Pons (tissue), 1 donor: ENCODE results near the gene ANKRD30A.
"Not testable (repeated sequence)": the region's sequence is repeated elsewhere in the genome, so short reads cannot be mapped to it uniquely, and the experiment has no call there.

Experiments
- DNase-seq: peaks from one replicate; pipeline ENCODE4 v3.0.0-alpha.2; 2016; ENCODE audit warnings: low spot score

ANKRD30A gene, protein sequence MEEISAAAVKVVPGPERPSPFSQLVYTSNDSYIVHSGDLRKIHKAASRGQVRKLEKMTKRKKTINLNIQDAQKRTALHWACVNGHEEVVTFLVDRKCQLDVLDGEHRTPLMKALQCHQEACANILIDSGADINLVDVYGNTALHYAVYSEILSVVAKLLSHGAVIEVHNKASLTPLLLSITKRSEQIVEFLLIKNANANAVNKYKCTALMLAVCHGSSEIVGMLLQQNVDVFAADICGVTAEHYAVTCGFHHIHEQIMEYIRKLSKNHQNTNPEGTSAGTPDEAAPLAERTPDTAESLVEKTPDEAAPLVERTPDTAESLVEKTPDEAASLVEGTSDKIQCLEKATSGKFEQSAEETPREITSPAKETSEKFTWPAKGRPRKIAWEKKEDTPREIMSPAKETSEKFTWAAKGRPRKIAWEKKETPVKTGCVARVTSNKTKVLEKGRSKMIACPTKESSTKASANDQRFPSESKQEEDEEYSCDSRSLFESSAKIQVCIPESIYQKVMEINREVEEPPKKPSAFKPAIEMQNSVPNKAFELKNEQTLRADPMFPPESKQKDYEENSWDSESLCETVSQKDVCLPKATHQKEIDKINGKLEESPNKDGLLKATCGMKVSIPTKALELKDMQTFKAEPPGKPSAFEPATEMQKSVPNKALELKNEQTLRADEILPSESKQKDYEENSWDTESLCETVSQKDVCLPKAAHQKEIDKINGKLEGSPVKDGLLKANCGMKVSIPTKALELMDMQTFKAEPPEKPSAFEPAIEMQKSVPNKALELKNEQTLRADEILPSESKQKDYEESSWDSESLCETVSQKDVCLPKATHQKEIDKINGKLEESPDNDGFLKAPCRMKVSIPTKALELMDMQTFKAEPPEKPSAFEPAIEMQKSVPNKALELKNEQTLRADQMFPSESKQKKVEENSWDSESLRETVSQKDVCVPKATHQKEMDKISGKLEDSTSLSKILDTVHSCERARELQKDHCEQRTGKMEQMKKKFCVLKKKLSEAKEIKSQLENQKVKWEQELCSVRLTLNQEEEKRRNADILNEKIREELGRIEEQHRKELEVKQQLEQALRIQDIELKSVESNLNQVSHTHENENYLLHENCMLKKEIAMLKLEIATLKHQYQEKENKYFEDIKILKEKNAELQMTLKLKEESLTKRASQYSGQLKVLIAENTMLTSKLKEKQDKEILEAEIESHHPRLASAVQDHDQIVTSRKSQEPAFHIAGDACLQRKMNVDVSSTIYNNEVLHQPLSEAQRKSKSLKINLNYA (N-terminal part only)

DNA sequence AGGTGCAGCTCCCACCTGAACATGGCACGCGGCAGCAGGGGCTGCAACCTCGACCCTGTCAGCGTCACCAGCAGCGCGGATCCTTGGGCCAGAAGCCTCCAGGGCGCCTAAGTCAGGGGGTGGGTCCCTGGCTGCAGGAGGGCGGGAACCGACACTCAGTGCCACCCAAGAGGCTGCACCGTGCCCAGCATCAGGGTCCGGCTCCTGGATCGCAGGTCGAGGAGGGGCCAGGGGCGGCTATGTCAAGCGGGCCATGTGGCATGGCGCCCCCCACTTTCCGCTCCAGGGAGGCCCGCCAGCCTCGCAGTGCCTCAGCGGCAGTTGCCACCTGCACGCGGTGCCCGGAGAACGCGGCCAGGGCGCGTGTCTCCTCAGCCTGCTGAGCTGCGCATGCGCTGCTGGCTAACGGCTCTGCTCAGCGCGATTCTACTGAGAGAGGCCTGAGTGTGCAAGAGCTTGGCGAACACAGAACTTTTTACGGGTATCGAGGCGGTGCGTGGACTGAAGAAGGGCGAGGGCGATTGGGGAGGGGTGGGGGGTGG lies at the start of gene ANKRD30A:
ANKRD30A (plus strand) TSS at position 408 of the 542 bp plus-strand sequence. CDS start 190 bp downstream, outside the sequence.
- DNase-seq = no peak

DNA sequence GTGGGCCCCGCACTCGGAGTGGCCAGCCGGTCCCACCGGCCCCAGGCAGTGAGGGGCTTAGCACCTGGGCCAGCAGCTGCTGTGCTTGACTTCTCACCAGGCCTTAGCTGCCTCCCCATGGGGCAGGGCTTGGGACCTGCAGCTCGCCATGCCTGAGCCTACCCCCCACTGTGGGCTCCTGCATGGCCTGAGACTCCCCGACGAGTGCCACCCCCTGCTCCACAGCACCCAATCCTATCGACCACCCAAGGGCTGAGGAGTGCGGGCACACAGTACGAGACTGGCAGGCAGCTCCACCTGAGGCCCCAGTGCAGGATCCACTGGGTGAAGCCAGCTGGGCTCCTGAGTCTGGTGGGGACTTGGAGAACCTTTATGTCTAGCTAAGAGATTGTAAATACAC lies 49.3 kb upstream of the ANKRD30A start:
- DNase-seq = not testable (repeated sequence)

DNA sequence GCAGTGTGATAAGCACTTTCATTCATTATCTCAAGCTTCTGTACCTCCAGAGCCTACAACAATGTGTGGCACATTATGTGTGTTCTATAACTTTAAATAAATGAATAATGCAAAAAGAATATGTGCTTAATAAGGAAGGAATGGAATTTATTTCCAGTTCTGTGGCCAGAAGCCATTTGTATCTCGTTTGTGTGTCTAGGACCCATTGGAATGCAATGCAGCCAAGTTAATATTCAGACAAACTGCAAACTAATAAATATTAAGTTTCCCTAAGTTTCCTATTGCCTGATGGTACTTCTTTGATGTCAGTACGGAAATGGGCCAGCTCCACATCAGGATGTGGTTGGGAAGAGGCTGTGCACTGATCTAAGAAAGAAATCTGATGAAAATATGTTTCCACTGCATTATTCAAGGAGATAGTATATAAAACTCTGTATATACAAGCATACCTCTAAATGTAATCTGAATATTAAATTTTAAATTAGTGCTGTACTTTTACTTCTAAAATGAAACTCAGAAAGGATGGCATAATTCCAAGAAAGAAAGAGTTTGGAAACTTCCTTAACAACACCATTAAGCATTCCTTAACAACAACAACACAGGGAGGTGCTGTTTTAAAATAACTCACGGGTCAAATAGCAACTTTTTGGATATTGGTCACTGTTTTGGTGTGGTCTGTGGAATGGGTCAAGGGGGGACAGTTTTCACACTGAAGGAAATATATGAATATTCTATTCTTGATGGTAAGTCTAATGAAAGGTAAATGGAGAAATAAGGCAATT lies 29.4 kb upstream of the ANKRD30A start:
- no peak for DNase-seq

DNA sequence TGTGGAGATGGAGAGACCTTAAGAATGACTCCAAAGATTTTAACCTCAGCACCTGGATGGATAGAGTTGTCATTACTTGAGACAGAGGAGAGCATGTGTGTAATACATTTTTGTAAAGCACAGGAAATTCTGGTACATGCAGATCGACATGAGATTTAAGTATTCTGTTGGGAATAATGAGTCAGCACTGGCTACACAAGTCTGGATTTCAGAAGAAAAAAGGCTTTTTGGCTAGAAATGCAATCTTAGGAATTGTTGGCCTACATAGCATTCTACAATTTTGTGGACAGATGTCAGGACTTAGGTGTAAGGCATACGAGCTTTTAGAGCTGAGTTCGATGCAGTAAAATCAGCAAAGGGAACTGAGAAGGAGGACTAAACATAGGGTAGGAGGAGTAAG lies 24.1 kb upstream of the ANKRD30A start:
- DNase-seq = no peak

DNA sequence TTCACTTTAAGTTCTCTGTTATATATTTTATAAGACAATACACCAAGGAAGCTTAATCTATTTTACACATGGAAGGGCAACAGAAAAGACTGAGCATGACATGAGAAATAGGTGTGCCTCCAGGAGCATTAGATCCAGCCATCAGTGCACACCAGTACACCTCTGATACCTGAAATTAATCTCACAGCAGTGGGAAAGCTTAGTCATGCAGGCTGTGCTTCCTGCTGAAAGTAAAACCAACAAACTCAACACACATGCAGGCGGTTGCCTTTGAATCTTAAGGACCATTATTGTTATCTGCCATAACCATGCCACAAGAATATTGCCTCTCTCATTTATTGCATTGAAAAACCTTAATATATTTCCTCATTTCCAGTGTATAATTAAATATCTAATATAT lies 16.4 kb upstream of the ANKRD30A start:
- no peak for DNase-seq

DNA sequence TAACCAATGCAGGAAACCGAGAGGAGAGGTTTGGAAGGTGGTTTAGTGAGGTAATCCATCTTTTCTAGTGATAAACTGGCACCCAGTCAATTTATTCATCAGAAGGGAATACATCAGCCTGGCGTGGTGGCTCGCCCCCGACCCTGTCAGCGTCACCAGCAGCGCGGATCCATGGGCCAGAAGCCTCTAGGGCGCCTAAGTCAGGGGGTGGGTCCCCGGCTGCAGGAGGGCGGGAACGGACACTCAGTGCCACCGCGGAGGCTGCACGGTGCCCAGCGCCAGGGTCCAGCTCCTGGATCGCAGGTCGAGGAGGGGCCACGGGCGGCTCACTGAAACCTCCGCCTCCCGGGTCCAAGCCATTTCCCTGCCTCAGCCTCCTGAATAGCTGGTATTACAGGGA lies 866 bp upstream of the ANKRD30A start:
- DNase-seq = no peak

DNA sequence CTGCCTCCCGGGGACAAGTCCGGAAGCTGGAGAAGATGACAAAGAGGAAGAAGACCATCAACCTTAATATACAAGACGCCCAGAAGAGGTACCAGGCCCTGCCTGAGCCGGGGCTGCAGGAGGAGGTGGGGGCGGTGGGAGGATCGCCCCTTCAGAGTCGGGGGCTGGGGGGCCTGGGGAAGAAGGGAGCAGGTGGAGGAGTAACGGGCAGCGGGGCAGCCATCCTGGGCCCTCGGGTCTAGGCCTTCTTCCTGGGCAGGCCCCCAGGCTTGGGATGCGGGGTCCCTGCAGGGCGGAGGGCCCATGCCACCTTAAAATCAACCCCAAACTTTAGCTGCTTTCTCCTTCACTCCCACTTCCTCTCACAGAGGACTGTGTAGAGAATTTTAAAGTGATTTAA lies 523 bp downstream of the ANKRD30A start:
- no peak for DNase-seq

DNA sequence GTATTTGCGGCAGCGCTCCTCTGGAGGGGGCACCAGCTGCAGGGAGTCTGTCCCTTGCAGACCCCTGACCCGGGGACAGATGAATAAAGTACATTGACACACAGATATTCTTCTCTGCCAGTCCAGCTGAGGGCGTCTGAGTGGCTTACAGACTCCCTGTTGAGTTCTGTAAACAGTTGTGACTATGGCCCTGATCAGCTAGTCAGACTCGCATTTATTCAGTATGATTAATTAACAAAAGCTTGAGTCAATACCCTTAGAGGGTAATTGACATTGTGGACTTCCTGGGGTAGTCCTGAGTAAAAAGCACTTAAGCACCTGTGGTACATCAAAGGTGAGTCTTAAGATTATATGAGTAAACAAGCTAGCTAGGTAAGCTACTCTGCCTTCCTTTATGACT lies 21.0 kb downstream of the ANKRD30A start:
- DNase-seq = no peak

DNA sequence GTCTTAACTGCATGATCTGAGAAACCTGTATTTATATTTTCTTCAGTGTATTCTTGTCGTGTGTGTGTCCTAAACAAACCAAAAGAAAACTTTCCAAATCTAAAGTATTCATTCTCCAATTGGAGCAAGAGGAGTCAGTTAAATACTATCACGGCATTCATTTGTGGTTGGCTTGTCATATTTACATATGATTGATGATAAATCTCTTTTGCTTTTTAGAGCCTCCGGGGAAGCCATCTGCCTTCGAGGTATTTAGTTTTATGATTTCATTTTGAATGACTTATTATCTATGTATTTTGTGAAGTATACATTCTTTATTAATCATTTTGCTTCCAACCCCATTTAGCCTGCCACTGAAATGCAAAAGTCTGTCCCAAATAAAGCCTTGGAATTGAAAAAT lies 37.0 kb downstream of the ANKRD30A start:
- DNase-seq = not testable (repeated sequence)

DNA sequence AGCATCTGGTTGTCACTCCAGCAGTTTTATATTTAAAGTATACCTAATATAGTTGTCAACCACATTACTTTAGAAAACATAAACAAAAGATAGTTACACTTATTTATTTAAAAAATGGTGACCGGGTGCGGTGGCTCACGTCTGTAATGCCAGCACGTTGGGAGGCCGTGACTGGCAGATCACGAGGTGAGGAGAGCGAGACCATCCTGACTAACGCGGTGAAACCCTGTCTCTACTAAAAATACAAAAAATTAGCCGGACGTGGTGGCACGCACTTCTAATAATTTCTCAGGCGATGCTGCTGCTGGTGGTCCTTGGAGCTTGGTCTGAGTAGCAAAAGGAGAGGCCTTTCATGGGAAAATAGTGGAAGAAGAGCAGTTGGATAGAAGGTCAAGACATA lies 46.5 kb downstream of the ANKRD30A start:
- DNase-seq = not testable (repeated sequence)

DNA sequence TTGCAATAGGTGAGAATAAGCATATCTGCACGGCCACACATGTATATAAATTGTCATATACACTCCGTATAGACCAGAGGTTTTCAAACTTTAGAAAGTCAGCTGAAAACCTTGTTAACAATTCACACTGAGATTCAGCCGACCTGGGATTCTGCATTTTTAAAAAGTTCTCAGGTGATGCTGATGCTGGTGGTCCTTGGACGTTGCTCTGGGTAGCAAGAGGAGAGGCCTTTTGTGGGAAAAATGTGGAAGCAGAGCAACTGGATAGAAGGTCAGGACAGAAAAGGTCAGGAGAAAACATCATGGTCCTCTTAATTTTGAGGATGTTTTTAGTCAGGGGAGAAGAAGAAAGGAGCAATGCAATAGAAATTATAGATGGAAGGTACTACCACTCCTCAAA lies 52.9 kb downstream of the ANKRD30A start:
- DNase-seq = not testable (repeated sequence)

DNA sequence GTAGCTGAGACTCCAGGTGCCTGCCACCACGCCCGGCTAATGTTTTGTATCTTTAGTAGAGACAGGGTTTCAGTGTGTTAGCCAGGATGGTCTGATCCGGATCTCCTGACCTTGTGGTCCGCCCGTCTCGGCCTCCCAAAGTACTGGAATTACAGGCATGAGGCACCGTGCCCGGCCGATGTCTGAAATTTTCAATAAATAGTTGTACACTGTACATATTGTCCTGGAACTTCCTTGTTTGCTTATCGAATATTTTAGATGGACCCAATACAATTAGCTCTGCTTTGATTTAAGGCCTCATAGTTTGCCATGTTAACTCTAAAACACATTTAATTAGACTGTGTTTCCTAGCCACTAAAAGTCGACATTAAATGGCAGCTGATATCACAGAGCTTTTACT lies 57.3 kb downstream of the ANKRD30A start:
- DNase-seq = not testable (repeated sequence)

DNA sequence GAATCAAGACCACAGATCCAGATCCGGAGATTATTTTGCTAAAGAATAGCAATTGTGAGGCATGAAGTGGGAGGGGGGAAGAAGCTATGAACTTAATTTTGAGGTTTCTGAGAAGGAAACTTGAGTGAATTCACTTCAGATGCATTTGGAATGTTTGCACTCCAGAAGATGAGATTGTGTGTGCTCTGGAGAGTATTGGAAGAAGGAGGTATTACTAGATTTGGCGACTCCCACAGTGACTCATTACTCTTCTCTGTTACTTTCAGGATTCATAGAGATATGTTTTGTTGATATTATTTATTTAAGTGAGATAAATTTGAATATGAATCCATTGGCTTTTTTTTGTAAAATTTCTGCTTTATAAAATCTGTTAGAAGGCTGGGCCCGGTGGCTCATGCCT lies 80.7 kb downstream of the ANKRD30A start:
- no peak for DNase-seq

DNA sequence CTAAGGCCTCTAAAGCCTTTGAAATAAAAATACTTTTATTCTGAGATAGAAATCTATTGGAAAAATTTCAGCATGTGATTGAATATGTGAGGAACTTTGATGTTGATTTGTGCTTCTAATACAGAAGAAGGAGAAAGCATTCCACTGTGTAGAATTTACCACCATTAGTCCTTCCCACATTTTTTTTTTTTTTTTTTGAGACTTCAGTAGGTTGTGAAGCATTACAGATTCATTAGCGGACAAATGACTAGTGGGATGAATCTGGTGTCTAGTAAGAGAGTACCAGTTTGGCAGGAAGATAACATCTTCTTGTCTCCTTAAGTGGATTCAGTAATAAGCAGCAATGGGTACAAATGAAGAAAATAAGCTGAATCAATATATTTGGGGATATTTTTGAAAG lies 95.5 kb downstream of the ANKRD30A start:
- DNase-seq = no peak

DNA sequence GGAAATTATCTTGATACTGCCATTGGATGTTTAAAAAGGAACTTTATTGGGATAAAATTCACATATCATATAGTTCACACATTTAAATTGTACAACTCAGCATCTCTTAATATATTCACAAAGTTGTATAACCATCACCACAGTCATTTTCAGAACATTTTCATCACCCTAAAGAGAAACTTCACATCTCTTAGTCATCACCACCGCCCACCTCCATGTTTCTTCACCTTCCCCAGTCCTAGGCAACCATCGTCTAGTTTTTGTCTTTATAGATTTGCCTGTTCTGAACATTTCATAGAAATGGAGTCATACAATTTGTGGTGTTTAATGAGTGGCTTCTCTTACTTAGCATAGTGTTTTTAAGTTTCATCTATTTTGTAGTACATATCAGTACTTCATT lies 96.6 kb downstream of the ANKRD30A start:
- no peak for DNase-seq

DNA sequence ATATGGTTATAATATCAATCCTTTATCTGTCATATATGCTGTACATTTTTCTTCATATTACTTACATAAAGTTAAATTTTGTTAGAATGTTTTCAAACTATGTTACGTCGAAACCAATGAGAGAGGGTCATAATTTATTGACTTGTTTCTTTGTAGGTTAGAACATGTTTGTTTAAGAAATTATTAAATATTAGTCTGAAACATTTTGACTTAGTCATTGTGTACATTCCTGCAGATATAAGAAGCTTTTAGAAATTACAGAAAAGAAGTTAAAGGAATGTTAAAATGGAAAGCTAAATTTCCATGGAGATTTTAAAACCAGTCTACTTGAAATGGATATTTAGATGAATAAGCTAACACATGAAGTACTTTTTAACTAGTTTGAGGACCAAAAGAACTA lies 99.8 kb downstream of the ANKRD30A start:
- no peak for DNase-seq

DNA sequence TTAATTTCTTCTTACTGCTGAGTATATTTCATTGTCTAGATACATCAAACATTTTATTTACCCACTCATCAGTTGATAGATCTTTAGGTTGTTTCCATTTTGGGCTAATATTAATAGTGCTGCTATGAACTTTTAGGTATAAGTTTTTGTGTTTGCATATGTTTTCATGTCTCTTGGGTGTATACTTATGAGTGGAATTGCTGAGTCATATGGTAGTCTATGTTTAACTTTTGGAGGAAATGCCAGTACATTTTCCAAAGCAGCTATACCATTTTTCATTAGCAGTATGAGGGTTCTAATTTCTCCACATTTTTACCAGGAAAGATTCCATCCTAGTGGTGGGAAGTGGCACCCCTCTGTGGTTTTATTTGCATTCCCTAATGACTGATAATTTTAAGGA lies 101.1 kb downstream of the ANKRD30A start:
- no peak for DNase-seq

DNA sequence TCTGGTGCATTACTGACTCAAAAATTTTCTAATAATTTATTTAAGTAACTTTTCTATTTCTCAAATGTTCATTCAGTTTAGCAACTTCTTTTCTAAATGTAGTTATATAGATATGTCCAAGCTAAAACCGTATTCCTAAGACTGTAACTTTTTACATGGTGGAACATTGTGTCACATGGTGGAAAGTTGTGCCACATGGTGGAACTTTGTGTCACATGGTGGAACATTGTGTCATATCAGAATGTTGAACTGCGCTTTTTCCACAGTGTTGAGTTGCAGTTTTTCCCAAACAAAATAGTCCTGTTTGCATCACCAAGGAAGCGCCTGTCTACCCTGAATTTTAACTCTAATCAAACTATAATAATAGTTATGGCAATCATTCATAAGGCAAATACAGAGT lies 109.3 kb downstream of the ANKRD30A start:
- no peak for DNase-seq

DNA sequence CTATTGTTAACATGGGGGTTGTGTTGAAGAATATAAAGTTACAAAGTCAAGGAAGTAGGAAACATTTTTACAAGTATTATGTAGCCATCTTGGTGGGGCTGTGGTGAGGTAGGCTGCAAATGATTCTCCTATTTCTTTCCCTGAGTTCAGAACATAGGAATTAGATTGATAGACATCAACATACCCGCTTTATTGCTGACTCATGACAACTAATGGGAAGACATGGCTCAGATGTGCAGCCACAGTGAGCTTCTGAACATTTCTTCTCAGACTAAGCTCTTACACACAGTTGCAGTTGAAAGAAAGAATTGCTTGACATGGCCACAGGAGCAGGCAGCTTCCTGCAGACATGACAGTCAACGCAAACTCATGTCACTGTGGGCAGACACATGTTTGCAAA lies 110.7 kb downstream of the ANKRD30A start:
- no peak for DNase-seq

DNA sequence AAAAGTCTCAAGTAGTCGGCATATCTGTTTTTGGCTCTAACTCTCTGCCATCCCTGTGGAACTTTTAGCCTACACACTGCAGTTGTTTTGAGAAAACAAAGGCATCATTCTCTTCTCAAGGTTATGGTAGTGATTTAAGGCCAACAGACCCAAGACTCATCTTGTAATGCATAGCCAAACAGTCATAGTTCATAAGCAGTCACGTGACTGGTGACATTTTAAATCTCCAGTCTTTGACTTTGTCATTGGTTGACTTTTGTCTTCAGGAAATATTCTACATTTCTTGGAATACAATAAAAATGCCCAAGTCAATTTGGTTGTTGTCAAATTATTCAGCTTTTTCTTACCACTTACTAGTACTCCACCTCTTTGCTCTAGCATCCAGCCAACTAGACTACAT lies 114.8 kb downstream of the ANKRD30A start:
- no peak for DNase-seq

DNA sequence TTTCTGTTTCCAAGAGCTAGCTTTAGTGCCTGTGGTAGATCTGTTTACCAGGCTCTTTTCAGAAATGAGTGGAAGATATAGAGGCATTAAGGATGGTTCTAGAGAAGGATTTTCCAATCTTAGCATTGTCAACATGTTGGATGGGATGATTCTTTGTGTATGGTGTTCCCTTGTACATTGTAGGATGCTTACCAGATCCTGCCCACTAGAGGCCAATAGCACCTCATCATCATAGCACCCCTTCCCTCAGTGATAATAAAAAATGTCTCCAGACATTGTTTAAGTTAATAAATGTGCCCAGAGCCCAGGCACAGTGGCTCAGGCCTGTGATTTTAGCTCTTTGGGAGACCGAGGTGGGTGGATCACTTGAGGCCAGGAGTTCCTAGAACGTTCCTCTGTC lies 121.2 kb downstream of the ANKRD30A start:
- DNase-seq = no peak
